NCI-H748 (cell line): ENCODE results near the gene SEMA5B.

Experiments
- DNase-seq: peaks from one replicate; lab custom pipeline; 2025; ENCODE audit not compliant: unreplicated experiment; lab: John Stamatoyannopoulos, UW

SEMA5B gene

DNA sequence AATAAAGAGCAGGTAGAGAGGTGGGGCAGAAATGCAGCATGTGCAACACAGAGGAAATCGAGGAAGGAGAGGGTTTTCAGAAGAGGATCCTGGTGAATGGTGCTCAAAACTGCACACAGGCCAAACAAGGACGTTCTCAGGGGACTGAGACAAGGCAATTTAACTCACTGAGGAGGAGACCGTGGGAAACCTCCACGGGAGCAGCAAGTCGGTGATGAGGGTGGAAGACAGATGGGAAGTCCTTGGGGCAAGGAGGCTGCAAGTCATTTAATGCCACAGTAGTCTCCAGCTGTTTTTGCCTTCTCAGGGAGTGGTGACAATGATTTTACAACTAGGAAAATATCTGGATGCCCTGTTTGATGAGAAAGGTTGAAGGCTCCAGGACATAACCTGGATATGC is 27.8 kb upstream of the SEMA5B start:
- no peak for DNase-seq

DNA sequence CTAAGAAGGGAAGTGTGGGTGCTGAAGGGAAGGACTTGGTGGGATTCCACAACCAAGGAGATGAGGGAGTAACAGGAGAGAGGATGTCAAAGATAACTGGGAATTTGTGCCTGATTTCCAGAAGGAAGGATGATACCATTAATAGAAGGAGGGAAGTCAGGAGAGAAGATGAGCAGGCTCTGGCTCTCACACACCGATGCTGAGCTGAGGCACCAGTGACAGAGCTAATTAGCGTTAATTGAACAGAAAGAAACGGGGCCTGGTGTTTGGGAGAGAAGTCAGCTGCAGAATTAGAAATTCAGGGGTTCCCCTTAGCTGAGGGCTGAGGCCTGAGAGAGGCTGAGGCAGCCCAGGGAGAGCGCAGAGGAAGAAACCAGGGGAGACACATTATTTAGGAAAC is 27.4 kb upstream of the SEMA5B start:
- no peak for DNase-seq

DNA sequence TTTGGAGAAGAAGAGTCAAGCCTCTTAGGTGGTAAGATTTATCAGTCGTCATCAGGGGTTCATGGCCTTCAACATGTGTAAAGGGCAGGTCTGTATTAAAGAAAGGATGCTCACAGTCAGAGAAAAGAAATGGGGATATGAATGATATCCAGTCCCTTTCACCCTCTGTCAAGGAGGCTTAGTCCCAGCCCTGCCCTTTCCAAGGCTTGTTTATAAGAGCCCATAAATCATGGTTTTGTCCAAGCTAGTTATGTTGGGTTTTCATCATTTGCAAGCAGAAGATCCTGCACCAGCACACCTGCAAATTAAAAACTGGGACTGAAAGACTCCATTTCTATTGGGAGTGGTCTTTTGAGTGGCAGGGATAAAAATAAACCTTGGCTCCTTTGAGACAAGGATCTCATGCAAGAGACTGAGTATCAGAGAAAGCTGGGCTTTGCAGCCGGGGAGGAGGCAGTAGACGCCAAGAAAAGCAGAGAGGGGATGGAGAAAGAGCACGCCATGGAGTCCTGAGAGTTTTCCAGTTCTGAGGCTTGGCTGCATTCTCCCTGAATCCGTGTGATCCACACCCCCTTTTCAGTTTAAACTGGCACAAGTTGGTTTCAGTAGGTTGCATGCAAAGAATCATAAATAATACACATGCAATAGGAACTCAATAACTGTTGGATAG is 26.7 kb upstream of the SEMA5B start:
- DNase-seq = no peak

DNA sequence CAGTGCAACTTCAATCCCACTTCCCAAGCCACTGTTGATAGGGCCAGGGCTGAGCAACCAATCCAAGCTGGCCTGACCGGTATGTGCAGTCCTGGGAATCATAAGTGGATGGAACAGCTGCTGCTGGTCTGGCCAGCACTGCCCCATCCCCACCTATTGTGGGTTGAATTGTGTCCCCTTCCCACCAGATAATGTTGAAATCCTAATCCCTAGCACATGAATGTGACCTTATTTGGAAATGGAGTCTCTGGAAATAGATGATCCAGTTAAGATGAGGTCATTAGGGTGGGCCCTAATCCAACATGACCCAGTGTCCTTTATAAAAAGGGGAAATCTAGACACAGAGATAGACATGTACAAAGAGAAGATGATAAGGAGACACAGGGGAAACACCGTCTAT is 25.5 kb upstream of the SEMA5B start:
- DNase-seq = peak; percentile 18

DNA sequence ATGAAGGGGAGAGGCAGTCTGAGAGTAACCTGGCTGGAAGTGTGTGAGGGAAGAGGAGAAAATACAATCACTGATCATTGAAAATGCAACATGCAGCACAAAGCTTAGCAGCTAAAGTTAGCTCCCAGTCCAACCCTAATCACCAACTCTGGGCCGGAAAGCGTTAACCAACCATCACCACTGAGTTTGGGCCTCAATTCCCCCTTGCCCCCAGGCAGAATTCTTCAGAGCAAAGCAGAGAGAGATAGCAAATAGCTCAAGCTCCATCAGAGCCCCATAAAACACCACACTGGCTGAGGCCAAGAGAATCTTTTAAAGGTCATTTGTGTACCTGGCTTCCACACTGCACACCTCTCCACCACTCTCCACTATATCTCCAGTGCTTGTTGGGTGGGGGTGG is 23.1 kb upstream of the SEMA5B start:
- DNase-seq = no peak

DNA sequence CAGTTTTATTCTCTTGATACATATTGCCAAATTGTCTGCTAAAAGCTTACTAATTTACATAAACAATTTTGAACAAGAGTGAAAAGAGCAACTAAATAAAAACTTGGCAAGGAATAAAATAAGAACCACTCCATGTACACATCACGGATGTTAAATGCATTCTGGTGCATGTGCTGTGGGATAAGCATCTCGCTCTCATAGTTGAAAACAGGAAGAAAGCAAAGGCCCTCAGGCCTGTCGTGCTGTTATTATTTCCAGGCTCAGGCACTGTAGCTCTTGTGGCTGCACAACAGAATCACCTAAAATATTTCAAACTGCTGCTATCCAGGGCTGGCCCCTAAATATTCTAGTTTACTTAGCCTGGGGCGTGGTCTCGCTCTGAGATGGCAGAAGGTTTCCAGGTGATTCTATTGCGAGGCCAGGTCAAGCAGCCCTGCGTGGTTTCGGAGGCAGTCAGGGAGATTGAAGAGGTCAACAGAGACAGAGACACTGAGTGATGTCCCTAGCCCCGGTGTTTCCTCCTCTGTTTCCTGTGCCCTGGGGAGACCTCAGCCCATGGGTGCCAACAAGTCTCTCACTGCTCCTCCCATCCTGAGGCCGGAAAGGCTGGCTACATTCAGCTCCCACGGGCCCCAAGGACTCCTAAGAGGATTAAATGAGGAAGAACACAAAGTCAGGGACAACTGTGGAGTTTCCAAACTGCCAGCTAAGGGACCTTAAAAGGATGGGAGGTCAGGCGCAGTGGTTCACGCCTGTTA is 21.1 kb upstream of the SEMA5B start:
- no peak for DNase-seq

DNA sequence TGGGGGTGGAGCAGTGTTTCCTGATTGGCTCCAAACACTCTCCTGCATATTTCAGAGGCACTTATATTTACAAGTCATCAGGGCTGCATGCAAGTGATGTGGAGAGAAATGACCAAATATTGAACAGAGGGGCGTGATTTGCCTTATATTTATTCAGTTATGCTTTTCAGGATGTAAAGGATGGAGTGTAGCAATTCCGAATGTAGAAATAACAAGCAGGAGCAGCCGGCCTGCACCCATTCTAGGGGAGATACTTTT is 19.4 kb upstream of the SEMA5B start:
- DNase-seq = no peak

DNA sequence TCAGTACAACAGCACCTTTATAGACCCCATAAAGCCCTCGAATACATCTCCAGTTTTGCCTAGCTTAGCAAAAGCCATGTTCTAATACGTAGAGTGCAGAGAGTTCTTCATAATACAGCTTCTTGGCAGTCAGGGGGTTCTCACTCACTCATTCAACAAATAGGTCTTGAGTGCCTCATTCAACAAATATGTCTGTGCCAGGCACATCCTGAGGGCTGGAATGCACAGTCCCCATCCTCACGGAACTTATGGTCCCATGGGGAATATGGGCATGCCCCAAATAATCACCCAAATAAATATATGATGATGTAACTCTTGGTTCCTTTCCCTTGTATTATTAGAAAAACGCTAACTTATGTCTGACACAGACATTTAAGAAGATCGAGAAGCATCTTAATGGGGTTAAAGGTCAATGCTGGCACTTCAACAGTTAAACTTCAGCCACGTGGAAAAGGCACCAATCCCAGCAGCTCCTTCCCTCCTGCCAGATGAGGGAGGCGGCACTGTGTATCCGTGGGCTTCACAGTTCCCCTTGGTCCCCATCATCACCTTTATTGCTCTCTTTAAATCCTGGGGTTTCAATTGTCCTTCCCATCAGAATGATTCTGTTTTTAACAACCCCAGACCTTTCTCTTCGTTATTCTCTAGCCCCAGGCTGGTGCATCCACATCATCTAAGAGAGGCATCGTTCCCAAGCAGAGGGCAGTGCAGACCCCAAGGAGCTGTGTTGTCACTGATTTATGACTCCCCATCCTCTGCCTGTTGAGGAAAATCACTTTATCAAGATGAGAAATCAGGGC is 18.9 kb upstream of the SEMA5B start:
- no peak for DNase-seq

DNA sequence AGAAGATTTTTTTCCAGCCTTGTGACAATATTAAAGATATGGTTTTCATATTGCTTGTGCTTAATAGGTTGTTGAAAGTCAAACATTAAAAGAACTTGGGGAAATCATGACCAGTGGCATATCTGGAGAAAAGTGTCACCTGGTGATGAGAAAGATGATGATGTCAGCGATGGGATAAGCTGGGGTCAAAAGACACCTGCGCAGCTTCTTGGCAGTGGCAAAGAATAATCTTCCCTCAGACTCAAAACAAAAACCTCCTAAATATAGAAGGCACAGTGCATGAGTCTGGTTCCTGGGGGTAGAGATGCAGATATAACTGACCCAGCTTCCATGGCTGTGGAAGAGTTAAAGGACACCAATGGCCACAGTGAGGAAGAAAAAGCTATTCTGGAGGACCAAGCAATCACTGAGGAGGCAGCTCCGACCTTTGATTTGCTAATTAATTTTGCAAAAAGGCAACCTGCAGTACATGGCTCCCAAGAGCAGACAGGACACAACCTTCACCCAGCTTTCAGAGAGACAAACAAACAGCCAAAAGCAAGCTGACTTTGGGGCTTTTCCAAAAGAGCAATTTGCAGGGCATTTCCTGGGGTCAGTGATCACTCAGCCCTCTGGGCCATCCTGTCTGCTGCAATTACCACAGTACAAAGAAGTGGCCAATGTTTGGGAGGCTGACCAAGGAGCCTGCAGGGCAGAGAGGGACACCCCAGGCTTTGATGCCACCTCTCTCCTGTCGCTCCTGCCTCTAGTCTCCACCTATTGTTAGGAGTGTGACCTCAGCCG is 17.6 kb upstream of the SEMA5B start:
- no peak for DNase-seq

DNA sequence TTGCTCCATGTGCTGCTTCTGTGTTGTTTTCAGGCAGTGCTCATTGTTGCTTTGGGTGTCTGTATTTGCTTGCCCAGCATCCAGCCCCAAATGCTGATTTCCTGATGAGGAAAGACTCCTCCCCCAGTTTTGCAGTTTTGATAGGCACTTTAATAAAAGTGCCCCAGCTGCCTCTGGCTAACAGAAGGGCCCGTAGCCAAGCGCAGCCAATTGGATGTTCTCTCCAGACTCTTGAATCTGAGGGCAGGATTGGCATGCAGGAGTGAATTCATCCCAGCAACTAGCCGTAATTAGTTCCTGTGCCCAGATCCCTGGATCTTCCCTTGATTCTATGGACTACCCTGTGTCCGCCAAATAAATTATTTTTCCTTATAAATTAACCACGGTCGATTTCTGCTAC is 14.8 kb upstream of the SEMA5B start:
- no peak for DNase-seq

DNA sequence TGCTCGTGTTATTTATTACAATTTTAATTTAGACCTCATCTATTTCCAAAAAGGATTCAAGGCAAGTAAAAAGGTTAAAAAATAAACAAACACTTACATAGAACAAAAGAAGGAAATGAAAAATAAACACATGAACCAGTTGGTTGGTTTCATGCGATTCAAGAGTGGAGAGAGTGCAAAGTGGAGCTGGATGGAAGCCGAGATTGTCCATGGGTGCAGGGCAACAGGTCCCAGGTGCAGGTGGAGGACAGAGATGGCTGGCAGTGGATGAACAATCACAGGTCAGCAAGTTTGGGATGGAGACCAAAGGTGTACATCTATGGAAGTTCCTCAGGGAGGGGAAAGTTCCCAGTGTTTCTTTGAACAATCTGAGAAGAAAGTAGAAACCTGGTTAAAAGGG is 11.6 kb upstream of the SEMA5B start:
- peak; percentile 44 for DNase-seq

DNA sequence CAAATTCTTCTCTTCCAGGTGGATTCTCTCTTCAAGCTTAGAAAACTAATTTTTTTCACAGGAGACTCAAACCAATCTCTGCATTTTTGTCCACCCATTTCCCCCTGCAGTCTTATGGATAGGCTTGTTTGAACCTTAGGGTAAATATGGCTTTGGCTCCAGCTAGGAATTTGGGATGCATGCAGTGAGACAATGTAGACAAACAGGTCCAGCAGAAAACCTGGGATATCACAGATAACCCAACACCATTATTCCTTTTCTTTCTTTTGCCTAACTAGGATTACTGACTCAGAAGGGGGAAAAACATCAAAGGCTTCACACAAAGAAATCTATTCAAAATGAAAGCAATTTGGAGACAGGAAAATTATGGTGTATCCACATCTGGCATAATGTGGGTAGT is 11.2 kb upstream of the SEMA5B start:
- peak; percentile 44 for DNase-seq

DNA sequence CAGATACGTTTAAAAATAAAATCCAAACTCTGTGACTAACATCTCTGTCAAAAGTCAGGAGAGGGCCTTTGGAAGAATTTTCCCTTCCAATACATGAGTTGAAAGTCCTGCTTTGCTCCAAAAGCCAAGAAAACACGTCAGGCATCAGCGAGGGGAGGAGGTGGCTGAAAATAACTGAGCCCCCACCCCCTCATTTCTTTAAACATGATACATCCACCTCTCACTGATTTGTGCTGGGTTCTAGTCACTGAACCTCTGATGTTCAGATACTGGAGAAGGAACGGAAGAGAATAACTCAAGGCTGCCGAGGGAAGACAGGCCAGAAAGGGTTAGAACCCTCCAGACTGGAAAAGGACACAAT is 9.4 kb upstream of the SEMA5B start:
- DNase-seq = no peak

DNA sequence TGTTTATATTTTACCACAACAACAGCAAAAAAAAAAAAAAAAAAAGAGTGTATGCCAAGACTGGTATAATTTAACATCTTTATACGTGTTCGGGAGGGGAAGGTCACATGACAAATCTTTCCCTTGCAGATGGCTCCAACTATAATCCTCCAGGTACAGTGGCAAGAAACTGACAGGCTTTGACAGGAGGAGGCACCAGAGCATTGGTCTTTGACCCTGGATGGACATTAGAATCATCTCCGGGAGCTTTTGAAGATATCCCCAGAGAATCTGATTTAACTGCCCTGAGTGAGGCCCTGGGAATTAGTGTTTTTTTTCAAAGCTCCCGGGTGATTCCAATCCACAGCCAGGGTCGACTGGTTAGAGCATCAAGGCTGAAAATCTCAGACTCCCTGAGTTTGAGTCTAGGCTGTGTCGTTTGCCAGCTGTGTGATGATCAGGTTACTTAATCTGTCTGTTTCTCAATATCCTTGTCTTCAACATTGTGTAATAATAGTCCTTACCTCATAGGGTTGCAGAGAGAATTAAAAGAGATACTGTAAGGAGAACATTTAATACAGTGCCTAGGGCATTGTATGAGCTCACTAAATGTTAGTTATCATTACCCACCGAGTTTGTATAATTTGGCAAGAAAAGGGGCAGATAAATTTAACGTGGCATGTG is 8.9 kb upstream of the SEMA5B start:
- no peak for DNase-seq

DNA sequence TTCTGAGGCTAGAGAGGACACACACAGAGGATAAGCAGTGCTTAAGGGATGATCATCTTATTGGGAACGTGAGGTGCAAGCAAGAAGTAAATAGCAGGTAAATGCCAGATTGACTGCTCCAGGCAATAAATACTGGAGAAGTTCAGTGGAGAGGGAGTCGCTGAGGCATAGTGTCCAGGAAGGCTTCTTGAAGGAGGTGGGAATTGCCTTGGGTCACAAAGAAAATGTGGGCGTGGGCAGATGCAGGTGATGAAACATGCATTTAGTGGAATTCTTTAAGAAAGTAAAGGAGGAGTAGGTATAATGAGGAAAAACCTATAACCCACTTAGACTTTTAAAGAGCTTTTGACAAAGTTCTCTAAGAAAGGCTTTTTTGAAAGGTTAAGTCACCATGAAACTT is 7.4 kb upstream of the SEMA5B start:
- DNase-seq = no peak

DNA sequence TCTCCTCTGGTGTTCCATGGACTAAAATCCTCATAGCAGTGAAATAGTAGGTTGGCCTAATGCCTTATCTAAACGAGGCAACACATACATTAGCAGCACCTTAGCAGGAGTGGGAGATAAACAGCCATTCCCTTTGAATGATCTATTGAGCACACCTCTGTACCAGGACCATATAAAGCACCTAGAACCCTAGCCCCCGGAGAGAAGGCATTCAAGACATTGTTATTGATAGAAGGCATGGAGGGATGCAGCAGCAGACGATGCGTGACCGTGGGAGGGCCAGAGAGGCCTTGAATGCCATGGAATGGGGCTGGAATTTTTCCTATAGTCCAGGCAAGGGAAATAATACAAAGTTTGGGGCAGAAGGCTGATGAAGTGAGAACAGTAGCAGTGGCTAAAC is 6.6 kb upstream of the SEMA5B start:
- no peak for DNase-seq

DNA sequence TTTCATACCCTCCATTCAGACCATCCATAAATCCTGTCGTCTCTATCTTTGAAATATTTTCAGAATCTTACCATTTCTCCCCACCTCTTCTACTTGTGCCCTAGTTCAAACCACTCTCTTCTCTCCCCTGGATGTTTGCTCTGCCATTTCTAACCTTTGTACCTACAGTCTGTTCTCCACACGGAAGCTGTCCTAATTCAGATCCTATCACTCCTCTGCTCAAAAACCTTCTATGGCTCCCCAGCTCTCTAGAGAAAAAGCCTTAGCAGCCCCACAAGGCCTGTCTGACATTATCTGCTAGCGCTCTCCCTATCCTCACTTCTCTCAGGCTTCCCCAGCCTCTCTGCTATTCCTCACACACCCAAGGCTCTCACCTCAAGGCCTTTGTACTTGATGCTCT is 4.5 kb upstream of the SEMA5B start:
- DNase-seq = no peak

DNA sequence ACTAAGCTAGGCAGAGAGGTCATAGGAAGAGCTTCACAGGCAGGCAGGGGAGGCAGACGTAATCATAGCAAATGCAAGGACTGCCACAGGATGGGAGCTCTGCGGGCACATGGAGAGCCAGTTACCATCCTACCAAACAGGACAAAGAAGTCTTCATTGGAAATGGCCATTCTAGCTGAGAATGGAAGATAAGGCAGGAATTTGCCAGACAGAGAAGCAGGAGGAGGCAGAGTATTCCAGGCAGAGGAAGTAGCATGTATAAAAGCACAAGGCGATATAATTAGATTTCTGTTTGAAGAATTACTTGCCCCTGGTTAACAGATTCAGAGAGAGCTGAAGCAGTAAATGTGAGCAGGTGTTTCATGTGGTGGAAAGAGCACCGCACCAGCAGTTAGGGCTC is 3.5 kb upstream of the SEMA5B start:
- no peak for DNase-seq

DNA sequence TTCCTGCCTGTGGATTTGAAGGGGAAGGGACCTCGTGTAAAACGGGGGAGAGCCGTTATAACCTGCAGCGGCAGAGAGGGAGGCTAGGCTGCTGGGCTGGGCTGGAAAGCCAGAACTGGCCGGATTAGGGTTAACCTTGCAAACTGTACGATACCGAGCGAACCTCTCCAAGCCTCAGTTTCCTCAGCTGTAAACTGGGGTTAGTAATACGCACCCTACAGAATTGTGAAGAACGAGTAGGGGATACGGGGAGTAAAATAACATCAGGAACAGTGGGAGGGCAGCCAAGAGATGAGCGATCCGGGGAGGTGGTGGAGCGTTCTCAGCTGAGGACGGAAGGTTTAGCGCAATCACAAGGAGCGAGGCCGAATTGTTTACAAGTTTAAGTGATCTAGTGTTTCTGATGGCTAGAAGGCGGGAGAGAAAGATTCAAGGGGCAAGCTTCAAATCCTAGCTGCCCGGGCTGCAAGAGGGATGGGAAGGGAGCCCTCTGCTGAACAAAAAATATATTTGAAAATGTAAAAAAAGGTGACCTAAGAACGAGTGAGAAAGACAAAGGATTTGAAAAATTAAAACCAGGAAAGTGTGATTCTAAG is 768 bp upstream of the SEMA5B start:
- peak; percentile 69 for DNase-seq

DNA sequence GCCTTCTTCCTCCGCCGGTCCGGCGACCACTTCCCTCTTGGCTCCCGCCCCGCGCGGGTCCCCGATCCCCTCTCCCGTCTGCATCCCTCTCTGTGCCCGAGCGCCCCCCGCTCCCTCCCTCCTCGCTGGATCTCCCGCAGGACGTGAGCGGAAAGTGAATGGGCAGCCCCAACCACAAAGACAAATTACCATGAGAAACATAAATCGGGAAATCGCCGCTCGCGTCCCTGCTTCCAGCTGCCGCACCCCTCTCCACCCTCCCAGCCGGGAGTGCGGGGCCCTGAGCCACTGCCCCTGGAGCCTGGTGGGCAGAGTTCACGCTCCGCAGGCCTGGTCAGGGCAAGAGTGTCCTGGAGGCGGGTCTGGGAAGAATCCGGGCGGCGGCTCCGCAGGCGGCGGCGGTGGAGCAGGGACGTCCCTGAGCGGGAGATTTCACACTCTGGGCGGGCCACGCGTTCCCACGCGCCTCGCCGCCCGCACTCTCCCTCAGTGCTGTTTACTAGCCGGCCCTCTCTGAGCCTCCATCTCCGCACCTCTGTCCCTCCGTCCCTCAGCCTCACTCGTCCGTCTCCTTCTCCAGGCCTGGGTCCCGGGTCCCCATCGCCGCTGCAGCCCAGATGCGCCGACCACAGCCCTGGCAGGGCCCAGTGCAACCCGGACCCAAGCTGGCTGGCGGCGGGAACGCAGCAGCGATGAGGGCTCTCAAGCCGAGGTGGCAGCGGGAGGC is 835 bp downstream of the SEMA5B start:
- DNase-seq = peak; percentile 55
